ENCODE data around the gene PUS1. TPM values are rescaled to one million over a fixed set of nuclear protein-coding genes. Genes with fewer than 3 reads are reported as not detected.

Gene PUS1
- total RNA-seq, 1 donor from 2014 or later = 18.8 TPM

DNA sequence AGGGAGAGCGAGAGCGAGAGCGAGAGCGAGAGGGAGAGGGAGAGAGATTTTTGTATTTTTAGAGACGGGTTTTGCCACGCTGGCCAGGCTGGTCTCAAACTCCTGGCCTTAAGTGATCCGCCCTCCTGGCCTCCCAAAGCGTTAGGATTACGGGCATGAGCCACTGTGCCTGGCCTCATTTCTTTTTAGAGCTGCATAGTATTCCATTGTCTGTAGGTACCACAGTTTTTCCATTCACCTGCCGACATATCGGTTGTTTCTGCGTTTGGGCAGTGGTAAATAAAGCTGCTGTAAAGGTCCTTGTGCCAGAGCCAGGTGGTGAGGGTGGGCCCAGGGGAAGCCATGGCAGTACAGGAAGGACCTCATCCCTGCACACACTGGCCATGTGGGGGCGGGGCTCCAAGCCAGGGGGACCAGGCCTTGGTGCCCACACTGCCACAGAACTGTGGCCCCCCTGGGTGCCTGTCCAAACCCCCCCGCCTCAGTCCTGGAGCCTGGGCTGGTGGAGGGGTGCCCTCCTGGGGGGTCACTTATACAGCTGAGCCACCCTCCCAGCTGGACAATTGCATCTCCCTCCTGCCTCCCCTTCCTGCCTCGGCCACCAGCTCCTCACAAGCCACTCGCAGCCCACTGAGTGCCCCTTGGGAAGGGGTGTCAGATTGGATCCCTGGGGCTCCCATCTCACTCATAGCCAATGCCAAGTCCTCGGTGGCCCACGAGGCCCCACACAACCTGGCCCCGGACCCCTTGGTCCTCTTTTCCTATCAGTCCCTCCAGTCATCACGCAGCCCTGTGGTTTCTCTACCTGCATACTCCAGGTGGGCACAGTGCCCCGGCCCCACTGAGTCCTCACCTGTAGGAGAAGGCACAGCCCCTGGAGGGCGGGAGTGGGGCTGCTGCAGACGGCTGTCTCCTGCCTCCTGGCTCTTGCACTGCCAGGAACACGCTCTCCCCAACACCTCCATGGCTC, 1.7 kb upstream of the PUS1 start:
- no peak for DNase-seq (ENCODE audit: extremely low spot score, unreplicated experiment)
- H3K27ac Mint-ChIP-seq (ENCODE audit: unreplicated experiment) = peak overlapping the region; percentile 54

DNA sequence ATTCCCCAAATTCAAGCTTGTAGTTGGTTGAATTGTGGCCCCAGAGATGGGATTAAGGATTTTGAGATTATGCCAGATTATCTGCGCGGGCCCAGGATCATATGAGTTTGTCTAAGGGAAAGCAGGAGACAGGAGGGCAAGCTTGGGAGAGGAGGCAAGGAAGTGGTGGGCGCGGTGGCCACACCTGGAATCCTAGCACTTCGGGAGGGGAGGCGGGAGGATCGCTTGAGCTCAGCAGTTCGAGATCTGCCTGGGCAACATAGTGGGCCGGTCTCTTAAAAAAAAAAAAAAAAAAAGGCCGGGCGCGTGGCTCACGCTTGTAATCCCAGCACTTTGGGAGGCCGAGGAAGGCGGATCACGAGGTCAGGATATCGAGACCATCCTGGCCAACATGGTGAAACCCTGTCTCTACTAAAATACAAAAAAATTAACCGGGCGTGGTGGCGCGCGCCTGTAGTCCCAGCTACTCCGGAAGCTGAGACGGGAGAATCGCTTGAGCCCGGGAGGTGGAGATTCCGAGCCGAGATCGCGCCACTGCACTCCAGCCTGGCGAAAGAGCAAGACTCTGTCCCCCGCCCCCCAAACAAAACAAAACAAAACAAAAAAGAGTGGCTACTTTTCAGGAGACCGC, 881 bp upstream of the PUS1 start:
- no peaks in the 10 kb centered on the region for H3K9me3 Mint-ChIP-seq (ENCODE audit: unreplicated experiment)
- peak overlapping the region; percentile 79 for H3K27ac Mint-ChIP-seq (ENCODE audit: unreplicated experiment)
- H3K4me1 Mint-ChIP-seq (ENCODE audit: unreplicated experiment) = peaks cover 18% of the 10 kb centered on the region
- no peaks in the 10 kb centered on the region for H3K27me3 Mint-ChIP-seq (ENCODE audit: unreplicated experiment)
- DNase-seq (ENCODE audit: extremely low spot score, unreplicated experiment) = no peak
- H3K36me3 Mint-ChIP-seq (ENCODE audit: unreplicated experiment) = peaks cover 6% of the 10 kb centered on the region
- H3K4me3 Mint-ChIP-seq (ENCODE audit: unreplicated experiment) = peak overlapping the region; percentile 81
- TF ChIP-seq, protein P1, sequence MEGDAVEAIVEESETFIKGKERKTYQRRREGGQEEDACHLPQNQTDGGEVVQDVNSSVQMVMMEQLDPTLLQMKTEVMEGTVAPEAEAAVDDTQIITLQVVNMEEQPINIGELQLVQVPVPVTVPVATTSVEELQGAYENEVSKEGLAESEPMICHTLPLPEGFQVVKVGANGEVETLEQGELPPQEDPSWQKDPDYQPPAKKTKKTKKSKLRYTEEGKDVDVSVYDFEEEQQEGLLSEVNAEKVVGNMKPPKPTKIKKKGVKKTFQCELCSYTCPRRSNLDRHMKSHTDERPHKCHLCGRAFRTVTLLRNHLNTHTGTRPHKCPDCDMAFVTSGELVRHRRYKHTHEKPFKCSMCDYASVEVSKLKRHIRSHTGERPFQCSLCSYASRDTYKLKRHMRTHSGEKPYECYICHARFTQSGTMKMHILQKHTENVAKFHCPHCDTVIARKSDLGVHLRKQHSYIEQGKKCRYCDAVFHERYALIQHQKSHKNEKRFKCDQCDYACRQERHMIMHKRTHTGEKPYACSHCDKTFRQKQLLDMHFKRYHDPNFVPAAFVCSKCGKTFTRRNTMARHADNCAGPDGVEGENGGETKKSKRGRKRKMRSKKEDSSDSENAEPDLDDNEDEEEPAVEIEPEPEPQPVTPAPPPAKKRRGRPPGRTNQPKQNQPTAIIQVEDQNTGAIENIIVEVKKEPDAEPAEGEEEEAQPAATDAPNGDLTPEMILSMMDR (IDR thresholded peaks at IDR 0.05) = no peak

More for the DNA sequence above, 1.7 kb upstream of the PUS1 start:
- no peaks in the 10 kb centered on the region for H3K27me3 Mint-ChIP-seq (ENCODE audit: unreplicated experiment)
- peak overlapping the region; percentile 81 for H3K4me3 Mint-ChIP-seq (ENCODE audit: unreplicated experiment)
- H3K9me3 Mint-ChIP-seq (ENCODE audit: unreplicated experiment) = no peaks in the 10 kb centered on the region
- peaks cover 18% of the 10 kb centered on the region for H3K4me1 Mint-ChIP-seq (ENCODE audit: unreplicated experiment)
- TF ChIP-seq, protein P1 (IDR thresholded peaks at IDR 0.05) = no peak
- peaks cover 3% of the 10 kb centered on the region for H3K36me3 Mint-ChIP-seq (ENCODE audit: unreplicated experiment)

DNA sequence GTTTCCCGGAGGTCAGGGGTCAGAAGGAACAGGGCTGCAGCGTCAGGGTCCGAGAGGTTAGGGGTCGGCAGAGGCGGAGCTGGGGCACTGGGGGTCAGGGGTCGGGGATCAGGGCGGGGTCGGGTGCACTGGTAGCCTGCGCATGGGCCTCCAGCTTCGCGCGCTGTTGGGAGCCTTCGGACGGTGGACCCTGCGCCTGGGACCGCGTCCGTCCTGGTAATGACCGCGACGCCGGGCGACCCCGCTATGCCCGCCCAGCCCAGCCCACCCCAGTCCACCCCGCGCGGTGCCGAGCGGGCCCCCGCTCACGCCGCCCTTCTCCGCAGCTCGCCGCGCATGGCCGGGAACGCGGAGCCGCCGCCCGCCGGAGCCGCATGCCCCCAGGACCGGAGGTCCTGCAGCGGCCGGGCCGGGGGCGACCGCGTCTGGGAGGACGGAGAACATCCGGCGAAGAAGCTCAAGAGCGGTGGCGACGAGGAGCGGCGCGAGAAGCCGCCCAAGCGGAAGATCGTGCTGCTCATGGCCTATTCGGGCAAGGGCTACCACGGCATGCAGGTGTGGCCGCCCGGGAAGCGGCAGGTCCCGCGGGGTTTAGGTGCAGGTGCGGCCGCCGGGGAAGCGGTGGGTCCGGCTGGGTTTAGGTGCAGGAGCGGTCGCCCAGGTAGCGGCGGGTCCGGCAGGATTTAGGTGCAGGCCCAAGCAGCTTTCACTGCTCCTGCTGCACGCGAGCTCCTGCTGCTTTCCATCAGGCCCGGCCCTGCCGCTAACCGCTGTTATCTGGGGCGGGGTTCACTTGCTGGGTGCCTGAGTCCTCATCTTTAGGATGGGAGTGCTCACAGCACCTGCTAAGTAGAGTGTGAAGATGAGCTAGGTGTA, 743 bp downstream of the PUS1 start:
- peak overlapping the region; percentile 32 for H3K27ac Mint-ChIP-seq (ENCODE audit: unreplicated experiment)
- H3K36me3 Mint-ChIP-seq (ENCODE audit: unreplicated experiment) = peaks cover 14% of the 10 kb centered on the region
- H3K4me1 Mint-ChIP-seq (ENCODE audit: unreplicated experiment) = peaks cover 12% of the 10 kb centered on the region
- no peaks in the 10 kb centered on the region for H3K9me3 Mint-ChIP-seq (ENCODE audit: unreplicated experiment)
- no peak for DNase-seq (ENCODE audit: extremely low spot score, unreplicated experiment)
- TF ChIP-seq, protein P1 (IDR thresholded peaks at IDR 0.05) = no peak
- peak overlapping the region; percentile 95 for H3K4me3 Mint-ChIP-seq (ENCODE audit: unreplicated experiment)
- no peaks in the 10 kb centered on the region for H3K27me3 Mint-ChIP-seq (ENCODE audit: unreplicated experiment)

DNA sequence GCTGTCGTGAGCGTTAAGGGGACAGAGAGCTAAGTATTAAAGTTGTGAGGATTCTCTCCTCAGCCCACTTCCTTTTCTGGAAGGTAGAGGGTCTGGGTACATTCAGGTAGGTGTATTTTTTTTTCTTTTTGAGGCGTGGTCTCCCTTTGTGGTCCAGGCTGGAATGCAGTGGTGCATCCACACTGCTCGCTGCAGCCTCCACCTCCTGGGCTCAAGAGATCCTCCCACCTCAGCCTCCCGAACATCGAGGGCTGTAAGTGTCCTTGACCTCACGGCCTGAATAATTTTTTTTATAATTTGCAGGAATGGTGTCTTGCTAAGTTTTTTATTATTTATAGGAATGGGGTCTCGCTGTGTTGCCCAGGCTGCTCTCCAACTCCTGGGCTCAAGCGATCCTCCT, 1.4 kb downstream of the PUS1 start:
- H3K4me1 Mint-ChIP-seq (ENCODE audit: unreplicated experiment) = peaks cover 9% of the 10 kb centered on the region
- TF ChIP-seq, protein P1 (IDR thresholded peaks at IDR 0.05) = no peak
- peak overlapping the region; percentile 74 for H3K4me3 Mint-ChIP-seq (ENCODE audit: unreplicated experiment)
- H3K27ac Mint-ChIP-seq (ENCODE audit: unreplicated experiment) = peak overlapping the region; percentile 32
- no peak for DNase-seq (ENCODE audit: extremely low spot score, unreplicated experiment)
- H3K9me3 Mint-ChIP-seq (ENCODE audit: unreplicated experiment) = no peaks in the 10 kb centered on the region
- peaks cover 14% of the 10 kb centered on the region for H3K36me3 Mint-ChIP-seq (ENCODE audit: unreplicated experiment)
- no peaks in the 10 kb centered on the region for H3K27me3 Mint-ChIP-seq (ENCODE audit: unreplicated experiment)
